Globus pallidus (tissue), 1 donor: ENCODE results near the gene GPN1.
A peak's percentile ranks its signal among the peaks of the same experiment; 100 is the strongest.
"Not testable (repeated sequence)": the region's sequence is repeated elsewhere in the genome, so short reads cannot be mapped to it uniquely, and the experiment has no call there.

Experiments used
- DNase-seq: peaks from one replicate; pipeline ENCODE4 v3.0.0-alpha.2; 2015; ENCODE audit warnings: low spot score

The GPN1 gene

DNA sequence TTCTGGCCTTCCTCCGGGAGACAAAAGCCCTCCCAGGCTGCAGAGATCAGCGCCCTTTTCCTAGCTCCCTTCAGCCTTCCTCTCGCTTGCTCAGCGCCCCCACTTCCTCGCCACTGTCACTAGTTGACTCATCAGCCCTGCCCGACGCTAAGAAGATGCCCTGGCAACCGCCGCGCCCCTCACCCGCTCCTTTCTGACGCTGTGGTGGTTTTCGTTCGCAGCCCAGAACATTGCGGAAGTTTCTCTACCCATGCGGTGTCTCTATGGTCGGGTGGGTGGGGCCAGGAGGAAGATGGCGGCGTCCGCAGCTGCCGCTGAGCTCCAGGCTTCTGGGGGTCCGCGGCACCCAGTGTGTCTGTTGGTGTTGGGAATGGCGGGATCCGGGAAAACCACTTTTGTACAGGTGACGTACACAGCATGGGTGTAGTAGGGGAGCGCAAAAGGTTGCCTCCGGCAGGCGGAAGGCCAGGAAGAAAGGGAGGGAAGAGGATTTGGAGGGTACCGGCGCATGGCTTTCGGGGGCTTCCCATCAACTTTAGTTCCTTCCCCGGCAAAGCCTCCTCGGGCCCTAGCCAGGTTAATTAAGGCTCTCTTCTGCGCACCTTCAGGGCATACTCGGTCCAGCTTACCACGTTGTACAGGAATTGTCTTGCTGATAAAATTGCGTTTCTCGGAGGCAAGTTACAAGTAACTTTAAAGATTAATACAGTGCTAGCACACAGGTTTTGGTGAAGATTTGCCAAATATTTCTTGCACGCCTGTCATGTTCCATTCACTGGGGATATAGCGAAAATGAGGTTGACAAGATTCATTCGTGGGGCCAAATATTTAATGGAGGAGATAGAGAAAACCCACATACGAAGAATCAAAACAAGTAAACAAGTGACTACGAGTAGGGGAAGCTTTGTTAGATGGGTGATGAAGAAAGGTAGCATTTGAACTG, at the start of gene GPN1, which contains the start of gene CCDC121:
Gene GPN1 (plus strand): TSS at position 284 of the 943 bp plus-strand sequence. CDS start 9 bp downstream, at position 293.
Gene CCDC121 (minus strand): TSS at position 246 of the 943 bp plus-strand sequence. CDS start 1,213 bp downstream, outside the sequence.
- DNase-seq, result peak; percentile 86

DNA sequence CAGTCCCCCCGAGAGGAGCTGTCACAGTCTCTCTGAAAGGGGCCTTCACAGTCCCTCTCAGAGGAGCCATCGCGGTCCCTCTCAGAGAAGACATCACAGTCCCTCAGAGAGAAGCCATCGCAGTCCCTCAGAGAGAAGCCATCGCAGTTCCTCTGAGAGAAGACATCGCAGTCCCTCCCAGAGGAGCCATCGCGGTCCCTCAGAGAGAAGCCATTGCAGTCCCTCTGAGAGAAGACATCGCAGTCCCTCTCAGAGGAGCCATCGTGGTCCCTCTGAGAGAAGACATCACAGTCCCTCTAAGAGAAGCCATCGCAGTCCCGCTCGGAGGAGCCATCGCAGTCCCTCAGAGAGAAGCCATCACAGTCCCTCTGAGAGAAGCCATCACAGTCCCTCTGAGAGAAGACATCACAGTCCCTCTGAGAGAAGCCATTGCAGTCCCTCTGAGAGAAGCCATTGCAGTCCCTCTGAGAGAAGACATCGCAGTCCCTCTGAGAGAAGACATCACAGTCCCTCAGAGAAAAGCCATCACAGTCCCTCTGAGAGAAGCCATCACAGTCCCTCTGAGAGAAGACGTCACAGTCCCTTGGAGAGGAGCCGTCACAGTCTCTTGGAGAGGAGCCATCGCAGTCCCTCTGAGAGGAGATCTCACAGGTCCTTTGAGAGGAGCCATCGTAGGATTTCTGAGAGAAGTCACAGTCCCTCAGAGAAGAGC, 47.3 kb upstream of the GPN1 start:
- no peak for DNase-seq

DNA sequence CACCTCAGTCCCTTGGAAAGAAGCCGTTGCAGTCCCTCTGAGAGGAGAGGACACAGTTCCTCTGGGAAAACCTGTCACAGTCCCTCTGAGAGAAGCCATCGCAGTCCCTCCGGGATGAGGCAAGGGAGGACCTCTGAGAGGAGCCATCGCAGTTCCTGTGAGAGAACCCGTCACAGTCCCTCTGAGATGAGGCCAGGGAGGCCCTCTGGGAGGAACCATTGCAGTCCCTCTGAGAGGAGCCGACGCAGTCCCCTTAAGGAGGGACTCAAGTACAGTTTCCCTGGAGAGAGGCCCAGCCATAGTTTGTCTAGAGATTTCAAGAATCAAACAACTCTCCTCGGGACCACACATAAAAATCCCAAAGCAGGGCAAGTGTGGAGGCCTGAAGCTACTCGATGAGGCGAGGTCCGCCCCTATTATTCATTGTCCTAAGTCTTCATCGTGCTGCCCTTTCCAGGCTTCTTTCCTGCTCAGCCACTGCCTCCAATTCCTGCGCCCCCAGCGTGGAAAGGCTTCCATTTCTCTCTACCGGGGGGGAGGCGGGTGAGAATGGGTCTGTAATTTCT, 46.6 kb upstream of the GPN1 start:
- DNase-seq, result no peak

DNA sequence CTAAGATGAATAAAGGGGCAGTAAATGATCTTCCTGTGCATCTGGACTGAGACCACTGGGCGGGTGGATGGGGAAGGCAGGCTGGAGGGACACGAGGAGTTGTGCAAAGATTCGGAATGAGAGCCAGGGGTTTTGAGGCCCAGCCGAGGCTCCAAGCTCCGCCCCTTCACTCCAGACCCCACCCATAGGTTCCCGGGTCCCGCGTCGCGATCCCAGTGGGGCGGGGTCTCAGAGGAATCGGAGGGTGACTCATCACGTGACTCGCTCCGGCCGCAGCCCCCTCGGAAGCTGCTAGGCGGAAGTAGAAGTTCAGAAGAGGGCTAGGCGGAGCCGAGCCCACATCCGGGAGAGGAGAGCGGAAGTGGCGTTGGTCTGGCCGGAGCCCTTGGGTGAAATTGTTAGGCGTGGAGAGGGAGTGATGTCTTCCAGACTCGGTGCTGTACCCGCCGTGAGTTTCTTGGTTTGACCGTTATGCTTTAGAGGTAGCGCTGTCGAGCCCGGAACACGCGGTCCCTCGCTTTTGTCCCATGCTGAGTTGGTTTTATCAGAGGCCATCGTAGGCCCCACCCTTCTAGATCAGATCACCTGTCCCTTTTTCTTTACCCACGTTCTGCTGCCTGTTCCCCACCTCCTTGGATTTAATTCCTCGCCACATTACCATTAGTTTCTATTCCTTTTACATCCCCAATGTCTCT, 46.0 kb upstream of the GPN1 start, which contains the start of gene ZNF512:
Gene ZNF512 (plus strand): TSS at position 348 of the 695 bp plus-strand sequence. CDS start 71 bp downstream, at position 419.
- DNase-seq, result peak; percentile 86

DNA sequence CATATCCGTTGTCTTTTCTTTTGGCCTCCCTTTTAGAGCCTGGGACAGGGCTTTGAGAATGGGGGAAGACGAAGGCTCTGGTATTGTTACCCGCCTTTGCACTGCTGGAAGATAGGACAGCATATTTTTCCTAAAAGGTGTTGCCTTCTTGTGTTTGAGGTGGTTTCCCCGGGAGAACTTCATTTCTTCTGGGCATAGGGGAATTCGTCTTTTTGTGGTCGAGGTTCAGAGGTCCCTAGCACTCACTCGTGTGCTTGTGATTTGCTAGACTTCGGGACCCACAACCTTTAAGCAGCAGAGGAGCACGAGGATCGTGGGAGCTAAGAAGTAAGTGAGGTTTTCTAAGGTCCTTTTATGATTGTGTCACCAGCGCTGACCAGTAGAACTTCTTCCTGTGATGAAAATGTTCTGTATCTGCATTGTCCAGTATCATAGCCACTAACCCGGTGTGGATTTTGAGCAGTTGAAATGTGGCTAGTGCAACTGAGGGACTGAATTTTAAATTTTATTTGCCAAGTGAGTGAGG, 45.4 kb upstream of the GPN1 start:
- DNase-seq, result peak; percentile 5

DNA sequence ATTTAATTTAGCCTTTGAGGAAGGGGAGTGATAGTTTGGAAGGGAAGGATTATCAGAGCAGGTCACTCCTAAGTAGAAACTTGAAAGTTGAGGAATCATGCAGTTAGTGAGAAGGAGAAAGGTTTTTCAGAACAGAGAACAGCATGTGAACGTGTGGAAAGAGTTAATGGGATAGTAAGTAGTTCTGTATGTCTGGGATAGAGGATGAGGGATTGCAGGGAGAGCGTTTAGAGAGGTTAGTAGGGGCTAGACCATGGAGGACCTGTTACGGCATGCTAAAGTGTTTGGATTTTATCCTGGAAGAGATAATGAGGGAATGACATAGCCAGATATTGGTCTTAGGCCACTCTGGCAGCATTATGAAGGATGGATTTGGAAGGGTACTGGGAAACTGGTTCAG, 44.3 kb upstream of the GPN1 start:
- DNase-seq, result no peak

DNA sequence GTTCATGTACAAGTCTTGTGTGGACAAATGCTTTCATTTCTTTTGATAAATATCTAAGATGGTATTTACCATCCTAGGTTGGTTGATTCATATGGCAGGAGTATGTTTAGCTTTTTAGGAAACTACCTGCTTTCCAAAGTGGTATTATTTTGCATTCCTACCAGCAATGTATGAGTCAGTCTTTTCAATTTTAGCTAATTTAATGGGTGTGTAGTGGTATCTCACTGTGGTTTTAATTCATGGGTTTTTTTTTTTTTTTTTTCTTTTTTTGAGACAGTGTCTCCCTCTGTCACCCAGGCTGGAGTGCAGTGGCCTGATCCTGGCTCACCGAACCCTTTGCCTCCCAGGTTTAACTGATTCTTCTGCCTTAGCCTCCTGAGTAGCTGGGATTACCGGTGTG, 41.8 kb upstream of the GPN1 start:
- DNase-seq, result no peak

DNA sequence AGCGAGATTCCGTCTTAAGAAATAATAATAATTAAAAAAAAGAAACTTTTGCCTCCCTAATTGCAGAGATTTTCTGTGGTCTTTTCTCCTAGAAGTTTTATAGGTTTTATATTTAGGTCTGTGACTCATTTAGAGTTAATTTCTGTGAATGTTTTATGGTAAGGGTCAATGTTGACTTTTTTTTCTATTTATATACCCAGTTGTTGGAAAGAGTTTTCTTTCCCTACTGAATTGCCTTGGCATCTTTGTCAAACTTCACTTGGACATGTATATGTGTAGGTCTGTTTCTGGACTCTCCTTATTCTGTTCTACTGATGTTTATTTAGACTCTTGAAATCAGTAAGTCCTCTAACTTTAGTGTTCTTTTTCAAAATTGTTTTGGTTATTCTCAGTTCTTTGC, 40.5 kb upstream of the GPN1 start:
- DNase-seq, result no peak

DNA sequence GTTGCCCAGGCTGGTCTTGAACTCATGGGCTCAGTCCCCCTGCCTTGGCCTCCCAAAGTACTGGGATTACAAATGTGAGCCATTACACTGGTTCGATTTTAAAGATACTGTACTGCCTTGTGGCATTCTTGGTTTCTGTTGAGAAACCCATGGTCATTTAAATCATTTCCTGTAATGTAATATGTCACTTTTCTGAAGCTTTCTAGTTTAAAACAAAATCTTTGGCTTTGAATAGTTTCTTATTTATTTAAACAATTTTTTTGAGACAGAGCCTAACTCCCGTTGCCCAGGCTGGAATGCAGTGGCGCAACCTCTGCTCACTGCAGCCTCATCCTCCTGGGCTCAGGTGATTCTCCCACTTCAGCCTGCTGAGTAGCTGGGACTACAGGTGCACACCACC, 37.1 kb upstream of the GPN1 start:
- DNase-seq, result no peak

DNA sequence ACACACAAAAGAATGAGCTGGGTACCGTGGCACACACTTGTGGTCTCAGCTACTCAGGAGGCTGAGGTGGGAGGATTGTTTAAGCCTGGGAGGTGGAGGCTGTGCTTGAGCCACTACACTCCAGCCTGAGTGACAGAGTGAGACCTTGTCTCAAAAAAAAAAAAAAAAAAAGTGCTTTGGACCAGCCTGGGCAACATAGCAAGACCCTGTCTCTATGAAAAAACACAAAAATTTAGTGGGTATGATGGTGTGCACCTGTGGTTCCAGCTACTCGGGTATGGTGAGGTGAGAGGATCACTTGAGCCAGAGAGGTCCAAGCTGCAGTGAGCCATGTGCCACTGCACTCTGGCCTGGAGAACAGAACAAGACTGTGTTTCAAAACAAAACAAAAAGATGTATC, 35.6 kb upstream of the GPN1 start:
- no peak for DNase-seq

DNA sequence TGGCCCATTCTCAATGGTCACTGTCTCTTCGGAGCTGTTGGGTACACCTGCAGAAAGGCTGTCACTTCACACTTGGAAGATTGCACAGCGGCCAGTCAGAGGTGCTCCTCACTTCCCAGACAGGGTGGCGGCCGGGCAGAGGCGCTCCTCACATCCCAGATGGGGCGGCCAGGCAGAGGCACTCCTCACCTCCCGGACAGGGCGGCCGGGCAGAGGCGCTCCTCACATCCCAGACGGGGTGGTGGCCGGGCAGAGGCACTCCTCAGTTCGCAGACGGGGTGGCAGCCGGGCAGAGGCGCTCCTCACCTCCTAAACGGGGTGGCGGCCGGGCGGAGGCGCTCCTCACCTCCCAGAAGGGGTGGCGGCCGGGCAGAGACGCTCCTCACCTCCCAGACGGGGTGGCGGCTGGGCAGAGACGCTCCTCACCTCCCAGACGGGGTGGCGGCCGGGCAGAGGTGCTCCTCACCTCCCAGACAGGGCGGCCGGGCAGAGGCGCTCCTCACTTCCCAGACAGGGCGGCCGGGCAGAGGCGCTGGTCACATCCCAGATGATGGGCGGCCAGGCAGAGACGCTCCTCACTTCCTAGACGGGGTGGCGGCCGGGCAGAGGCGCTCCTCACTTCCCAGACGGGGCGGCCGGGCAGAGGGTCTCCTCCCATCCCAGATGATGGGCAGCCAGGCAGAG, 34.7 kb upstream of the GPN1 start:
- not testable (repeated sequence) for DNase-seq

DNA sequence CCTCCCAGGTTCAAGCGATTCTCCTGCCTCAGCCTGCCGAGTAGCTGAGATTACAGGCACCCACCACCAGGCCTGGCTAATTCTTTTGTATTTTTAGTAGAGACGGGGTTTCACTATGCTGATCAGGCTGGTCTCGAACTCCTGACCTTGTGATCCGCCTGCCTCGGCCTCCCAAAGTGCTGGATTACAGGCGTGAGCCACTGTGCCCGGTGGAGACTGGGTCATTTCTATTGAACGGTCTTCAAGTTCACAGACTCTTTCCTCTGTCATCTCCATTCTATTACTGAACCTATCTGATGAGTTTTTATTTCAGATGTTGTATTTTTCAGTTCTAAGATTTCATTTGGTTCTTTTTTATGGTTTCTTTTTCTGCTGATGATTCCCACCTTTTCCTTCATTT, 33.4 kb upstream of the GPN1 start:
- DNase-seq, result not testable (repeated sequence)

DNA sequence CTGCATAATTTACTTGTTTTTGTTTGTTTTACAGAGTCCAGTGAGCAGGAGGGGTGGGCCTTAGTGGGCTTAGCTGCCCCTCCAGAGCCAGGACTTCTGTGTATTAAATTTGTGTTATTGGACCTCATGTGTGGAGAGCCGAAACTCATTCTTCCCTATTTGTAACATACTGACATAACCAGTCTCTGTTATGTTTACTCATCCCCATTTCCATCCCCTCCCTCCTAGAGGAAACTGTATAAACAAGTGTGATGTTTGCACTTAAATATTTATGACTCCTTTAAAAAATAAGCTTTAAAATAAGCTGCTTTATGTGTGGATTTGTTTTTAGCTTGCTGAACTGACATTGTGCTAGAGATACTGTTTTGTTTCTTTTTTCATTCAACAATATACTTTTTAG, 32.2 kb upstream of the GPN1 start:
- DNase-seq, result no peak

DNA sequence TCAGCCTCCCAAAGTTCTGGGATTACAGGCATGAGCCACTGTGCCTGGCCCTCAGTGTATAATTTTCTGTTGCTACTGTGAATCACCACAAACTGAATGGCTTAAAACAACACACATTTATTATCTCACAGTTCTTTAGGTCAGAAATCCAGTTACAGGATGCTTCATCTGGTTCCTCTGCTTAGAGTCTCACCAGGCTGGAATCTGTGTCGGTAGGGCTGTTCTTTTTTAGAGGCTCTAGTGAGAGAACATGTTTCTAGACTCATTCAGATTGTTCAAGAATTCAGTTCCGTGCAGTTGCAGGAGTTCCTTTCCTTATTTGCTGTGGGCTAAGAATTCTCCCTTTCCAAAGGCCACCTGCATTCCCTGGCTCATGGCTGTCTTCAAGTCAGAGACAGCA, 22.2 kb upstream of the GPN1 start:
- DNase-seq, result no peak

DNA sequence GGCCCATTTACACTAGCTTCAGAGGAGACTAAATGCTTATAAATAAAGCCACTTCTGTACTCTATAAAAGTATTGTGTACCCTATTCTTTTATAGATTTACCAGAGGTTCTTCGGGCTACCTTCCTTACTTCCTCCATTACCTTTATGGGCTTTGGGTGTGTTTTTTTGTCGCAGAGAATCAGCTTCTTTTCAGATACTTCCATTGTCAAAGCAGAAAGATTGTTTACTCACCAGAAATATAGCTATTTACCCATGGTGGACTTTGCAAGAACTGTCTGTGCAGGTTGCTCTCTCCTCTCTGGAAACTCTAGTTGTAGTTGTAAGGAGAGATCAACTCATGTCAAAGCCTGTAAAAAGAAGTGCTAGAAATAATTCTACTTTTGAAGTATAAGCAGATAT, 14.9 kb upstream of the GPN1 start:
- DNase-seq, result no peak

DNA sequence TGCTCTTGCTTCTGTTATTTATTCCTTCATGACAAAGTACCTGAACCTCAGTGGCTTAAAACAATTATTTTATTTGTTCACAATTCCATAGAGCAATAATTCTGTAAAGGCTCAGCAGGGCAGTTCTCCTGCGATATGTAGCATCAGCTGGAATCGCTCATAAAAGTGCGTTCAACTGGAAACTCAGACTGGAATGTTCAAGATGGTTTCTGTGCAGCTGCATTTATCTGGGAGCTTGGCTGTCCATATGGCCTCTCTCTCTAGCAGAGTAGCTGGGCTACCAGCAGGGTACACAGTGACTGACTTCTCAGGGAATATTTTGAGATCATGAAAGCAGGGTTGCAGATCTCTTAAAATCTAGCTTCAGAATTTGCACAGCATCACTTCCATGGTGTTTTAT, 13.5 kb upstream of the GPN1 start:
- no peak for DNase-seq

DNA sequence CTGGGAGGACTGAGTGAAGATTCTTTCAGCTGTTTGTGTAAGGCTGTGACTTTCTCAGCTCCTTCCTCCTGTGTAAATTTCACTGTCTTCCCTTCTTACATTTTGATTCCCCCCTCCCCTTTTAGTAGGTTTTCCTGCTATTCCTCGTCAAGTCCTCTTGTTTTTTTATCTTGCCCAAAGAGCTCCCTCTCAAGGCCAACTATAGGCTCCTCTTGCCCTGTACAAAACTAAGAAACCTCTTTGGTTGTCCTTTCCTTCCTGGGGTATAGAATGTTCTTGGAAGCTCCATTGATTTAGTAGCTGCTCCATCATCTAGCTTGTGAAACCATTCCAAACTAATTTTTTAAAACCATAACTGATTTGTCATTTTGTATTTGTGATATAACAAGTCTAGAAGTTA, 7.3 kb upstream of the GPN1 start:
- DNase-seq, result no peak

DNA sequence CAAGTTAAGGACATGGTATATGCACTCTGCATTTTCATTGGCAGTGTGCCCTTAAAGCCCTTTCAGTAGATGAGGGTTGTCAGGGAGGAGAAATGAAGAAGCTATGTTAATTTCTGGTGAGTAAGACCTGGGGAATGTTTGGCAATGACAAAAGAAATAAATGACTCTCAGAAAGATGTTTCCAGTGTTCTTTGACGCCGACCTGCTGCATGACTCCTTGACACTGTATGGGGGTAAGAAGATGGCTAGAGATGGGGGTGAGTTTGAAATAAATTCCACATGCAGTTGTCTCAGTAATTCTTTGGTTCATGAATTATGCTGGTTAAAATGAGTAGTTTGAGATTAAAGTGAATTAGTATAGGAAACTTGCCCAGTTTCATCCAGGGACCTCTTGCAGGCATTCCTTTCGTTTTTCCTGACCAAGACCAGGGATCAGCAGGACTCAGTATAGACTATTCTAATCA, 5.9 kb upstream of the GPN1 start:
- no peak for DNase-seq

DNA sequence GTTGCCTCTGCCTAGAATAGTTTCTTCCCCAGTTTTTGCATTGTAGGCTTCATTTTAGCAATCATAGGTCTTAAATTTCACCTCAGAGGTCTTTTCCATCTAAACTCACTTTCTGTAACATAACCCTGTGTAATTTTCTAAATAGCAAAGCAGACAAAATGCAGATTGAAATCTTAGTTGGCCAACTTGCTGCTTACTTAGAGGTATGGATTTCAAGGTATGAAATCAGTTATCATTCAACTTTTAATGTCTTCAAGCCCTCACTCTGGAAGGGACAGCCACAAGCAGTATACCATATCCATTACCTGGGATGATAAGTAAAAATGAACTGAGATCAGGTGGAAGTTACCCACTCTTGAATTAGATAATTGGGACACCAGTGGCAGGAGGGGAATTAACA, 3.9 kb upstream of the GPN1 start:
- DNase-seq, result no peak

DNA sequence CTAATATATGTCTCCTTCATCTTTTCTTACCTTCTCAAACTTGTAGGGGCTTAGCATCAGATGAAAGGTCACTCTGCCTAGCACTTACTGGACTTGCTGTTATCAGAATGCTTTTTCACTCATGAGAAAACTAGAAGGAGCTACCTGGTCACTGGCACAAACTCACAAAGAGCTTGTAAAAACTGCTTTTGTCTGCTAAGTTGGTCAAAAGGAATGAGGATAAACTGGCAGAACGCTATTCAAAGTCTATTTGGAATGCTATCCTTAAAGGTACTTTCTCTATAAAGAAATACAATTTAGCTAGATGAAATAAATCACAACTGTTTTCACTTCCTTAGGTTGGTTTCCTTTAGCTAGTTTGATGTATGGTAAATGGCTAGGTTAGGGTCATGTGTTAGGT, 2.5 kb upstream of the GPN1 start:
- not testable (repeated sequence) for DNase-seq

DNA sequence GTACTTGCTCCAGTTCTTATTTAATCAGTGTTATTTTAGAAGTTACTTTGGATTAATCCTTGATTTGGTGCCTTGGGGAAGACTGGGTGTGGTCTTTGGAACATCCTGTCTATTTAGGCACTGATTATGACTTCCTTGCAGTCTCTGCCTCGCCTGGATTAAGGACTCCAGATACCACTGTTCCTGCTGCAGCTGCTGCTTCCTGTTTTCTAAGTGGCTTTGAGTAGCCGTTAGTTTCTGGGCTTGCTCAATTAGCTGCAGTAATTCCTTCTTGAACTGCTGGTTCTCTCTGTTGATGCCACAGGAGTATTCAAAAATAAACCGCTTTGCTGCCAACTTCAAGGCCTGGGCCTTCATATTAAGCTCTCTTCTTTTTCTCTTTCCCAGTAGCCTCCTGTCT, 1.9 kb upstream of the GPN1 start:
- peak; percentile 3 for DNase-seq
